NOMO-1 (cell line): ENCODE data around the gene ENTREP1.

Experiments
- DNase-seq, 2 experiments: peaks; one replicate each; lab custom pipeline; 2025; ENCODE audit not compliant: unreplicated experiment in 2 of 2; lab: John Stamatoyannopoulos, UW

Gene ENTREP1

DNA sequence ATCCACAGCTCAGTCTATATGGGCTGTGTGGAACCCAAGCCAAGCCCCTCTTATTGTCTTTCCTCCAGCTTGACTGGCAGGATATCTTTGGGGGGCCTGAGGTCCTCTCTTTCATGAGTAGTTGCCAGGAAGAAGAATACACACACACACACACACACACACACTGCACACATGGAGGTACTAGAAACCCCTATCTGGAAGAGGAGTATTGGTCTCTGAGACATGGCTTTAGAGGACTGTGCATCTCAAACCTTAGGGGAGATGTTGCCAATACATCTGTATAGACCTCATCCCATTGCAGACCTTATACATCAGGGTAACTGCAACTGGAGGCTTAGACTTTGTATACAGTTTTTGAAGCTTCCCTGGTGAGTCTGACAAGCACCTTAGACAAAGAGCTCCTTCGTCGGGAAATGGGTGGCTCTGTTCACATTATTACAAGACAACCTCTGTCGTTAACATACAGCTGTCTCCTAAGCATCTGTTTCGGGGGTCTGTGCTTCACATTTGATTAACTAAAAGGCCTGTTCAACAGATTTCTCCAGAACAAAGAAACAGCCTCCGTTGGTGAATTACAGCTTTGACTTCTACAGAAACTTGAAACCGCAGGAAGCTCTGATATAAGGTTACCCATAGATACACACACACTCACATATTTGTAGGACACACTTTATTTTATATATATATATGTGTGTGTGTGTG, 5.5 kb upstream of the ENTREP1 start:
- no peak for DNase-seq

- DNase-seq = no peak
Measured at GRCh38 chr9:69322256-69322655, 2.8 kb upstream of the ENTREP1 start.

DNA sequence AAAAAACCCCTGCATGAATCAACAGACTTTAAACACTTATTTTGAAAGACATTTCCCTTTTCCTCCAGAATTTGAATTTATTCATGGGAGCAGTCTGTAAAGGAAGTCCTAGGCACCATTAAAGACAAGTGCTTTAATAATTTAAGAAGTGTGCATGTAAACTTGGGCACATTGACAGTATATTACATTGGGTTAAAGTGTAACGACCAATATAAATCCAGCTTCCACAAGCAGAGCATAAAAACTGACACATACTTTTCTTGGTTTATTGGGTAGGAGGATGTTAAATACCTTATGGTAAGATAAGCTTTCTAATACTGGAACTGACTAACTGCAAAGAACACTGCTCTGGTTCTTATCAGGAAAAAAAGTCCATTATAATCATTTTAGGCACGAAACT, 1.2 kb upstream of the ENTREP1 start:
- no peak for DNase-seq

DNA sequence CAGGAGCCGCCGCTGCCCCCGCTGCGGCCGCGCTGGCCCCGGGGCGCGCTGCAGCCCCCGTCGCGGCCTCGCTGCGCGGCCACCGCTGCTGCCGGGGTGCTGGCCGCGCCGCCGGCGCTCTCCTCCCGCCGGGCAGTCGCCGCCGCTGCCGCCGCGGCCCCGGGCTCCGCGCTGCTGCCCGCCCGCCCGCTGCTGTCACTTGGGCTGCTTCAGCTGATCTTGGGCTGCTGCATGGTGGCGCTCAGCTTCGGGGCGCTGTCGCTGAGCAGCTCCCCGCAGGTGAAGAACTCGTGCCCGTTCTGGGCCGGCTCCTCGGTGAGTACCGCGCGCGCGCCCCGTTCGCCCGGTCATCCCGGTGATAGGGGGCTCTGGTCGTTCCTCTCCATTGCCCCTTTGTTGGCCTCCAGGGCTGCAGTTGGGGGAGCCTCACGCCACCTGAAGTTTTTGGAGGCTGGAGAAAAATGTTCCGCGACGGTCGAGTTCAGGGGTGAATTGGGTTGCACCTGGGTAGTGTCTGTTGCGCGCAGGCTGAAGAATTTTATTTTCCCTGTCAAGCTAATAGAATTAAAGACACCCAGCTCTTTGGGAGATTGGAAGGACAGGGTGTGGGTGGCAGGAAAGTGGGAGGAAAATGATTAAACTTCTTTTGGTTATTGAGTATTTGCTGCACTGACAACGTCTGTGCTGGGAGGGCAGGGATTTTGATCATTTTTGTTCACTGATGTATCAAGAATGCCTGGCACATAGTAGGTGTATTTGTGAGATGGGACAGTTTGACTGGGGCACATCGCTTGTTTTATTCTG, 596 bp downstream of the ENTREP1 start:
- no peak for DNase-seq

DNA sequence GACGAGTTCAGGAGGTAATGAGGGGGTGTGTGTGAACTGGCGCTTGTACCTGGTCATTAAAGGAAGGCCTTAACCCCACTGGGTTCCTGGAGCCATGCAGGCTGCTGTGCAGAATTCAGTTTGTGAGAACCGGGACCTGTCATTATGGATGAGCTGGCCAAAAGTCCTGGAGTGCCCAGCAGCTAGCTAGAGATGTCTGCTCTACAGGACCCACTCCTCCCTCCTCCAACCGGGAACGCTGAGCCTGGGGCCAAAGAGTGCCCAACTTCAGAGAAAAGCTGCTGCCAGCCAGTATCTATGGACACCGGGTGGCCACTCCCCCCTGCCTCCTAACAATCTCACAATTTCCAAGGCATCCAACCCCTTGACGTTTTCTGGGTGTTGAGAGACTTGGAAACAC, 1.2 kb downstream of the ENTREP1 start:
- DNase-seq = no peak

GRCh38 chr9:69330580-69330979, 5.6 kb downstream of the ENTREP1 start:
- no peak for DNase-seq

DNA sequence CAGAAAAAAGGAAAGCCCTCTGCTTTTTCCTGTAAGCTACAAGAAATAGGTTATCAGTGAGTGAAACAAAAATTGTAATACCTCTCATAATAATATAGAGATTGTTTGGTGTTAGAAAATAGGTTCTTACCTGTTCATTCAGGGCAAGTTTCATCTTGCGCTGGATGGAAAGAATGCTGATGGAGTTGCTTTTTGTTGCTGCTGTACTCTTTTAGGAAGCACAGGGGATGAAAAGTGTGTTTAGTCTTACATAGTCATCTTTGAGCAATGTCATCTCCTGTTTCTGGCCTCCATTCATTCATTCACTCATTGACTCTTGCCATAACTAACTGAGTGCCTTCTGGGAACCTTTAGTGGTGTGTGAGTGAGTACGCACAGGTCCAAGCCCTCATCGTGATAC, 6.4 kb downstream of the ENTREP1 start:
- no peak for DNase-seq

GRCh38 chr9:69332067-69332685, 7.2 kb downstream of the ENTREP1 start:
- DNase-seq = no peak

DNA sequence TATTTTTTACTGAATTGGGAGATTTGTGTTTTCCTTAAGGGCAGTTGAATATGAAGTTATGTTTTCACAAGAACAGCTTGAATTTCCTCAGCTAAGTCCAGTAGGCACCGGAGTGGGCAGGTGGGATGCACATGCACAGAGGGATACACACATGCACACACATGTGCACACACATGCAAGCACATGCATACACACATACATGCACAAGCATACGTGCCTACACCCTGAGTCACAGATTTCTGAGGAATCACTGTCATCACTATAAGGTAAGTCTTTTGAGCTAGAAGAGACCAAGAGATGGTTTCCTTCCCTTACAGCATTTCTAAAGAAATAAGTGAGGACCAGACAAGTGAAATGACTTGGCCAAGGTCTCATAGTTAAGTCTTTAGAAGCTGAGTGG, 8.7 kb downstream of the ENTREP1 start:
- DNase-seq = no peak

DNA sequence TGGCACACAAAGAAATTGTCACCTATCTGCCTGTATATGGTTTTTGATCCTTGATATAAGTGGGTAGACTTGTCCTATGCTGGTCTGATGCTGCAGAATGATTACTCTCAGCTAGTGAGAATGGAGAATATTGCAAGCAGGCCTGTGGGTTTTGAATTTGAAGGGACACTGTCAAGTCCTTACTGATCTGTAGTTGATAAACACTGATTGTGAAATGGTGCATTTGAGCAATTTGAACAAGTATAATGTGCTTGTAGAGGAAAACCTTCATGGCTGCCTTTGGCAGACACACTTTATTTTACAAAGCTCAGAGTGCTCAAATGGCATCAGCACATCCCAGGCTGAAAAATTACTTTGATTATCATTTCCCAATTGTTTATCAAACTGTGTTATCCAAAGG, 9.3 kb downstream of the ENTREP1 start:
- no peak for DNase-seq

DNA sequence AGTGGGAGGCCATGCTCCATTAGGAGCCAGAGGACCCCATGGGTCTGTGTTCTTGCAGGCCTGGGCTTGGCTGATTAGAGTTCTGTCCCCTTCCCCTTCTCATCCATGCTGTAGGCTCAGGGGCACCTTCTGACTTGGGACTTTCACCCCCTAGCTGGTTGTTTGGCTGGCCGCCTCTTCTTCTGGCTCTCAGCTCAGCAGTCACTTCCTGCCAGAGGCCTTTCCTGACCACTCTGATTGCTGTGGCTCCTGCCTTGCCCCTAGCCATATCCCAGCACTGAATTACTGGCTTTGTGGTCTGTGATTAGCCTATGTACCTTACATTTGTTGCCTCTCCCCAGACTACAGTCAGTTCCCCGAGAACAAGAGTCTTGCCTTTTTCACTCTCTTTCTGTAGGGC, 14.6 kb downstream of the ENTREP1 start:
- no peak for DNase-seq

GRCh38 chr9:69340631-69341030, 15.6 kb downstream of the ENTREP1 start:
- DNase-seq = no peak

GRCh38 chr9:69342769-69343168, 17.8 kb downstream of the ENTREP1 start:
- no peak for DNase-seq

- no peak for DNase-seq
Measured at GRCh38 chr9:69344459-69344858, 19.4 kb downstream of the ENTREP1 start.

GRCh38 chr9:69346596-69347390, 21.8 kb downstream of the ENTREP1 start:
- no peak for DNase-seq

DNA sequence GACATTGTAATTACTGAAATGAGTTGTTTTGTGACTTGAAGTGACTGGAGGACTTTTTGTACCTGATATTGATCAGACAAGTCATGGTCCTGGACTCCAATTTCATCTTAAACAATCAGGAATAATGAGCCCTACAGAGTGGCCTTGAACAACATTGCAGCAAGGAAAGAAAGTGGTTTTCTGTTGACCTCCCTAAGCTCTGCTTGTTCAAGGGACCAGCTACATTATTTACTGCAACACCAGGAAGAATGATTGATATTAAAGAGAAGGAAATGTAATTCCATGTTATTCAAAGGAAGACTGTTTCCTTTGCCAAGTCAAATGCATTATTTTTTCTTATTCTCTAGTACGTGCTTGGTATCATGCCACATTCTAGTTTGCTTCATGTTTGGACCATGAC, 22.6 kb downstream of the ENTREP1 start:
- no peak for DNase-seq

DNA sequence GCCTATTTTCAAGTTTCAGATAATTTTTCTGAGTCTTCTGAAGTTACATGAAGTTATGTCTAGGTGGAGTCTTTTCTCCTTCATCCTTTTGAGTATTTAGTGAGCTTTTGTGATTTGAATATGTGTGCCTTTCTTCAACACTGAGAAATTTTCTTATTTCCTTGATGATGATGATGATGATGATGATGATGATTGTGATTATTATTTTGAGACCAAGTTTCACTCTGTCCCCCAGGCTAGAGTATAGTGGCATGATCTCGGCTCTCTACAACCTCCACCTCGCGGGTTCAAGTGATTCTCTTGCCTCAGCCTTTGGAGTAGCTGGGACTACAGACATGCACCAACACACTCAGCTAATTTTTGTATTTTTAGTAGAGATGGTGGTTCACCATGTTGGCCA, 26.2 kb downstream of the ENTREP1 start:
- DNase-seq = no peak

GRCh38 chr9:69355232-69355631, 30.2 kb downstream of the ENTREP1 start:
- DNase-seq = no peak

GRCh38 chr9:69357030-69357775, 32.2 kb downstream of the ENTREP1 start:
- no peak for DNase-seq

- no peak for DNase-seq
Measured at GRCh38 chr9:69357821-69358220, 32.8 kb downstream of the ENTREP1 start.
